Measurements from ENCODE around the gene PBX1.

DNA sequence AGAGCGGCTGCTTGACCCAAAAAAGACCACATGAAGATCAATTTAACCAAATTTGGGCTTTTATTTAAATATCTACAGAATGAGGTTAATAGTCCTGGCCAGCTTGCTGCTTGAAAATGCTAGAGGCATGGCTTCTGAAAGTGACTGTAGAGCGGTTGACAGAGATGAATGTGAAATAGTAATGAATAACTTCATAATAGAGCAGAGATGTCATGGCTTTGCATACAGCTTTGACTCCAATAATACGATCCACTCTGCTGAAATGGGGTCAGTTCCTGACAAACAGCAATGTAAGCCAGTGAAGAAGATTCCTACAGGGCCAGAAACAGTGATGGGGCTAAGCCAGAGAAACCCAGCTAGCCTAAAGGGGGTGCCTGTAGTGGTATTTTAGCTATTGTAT, 183.8 kb downstream of the PBX1 start:
- TF ChIP-seq, protein P1, sequence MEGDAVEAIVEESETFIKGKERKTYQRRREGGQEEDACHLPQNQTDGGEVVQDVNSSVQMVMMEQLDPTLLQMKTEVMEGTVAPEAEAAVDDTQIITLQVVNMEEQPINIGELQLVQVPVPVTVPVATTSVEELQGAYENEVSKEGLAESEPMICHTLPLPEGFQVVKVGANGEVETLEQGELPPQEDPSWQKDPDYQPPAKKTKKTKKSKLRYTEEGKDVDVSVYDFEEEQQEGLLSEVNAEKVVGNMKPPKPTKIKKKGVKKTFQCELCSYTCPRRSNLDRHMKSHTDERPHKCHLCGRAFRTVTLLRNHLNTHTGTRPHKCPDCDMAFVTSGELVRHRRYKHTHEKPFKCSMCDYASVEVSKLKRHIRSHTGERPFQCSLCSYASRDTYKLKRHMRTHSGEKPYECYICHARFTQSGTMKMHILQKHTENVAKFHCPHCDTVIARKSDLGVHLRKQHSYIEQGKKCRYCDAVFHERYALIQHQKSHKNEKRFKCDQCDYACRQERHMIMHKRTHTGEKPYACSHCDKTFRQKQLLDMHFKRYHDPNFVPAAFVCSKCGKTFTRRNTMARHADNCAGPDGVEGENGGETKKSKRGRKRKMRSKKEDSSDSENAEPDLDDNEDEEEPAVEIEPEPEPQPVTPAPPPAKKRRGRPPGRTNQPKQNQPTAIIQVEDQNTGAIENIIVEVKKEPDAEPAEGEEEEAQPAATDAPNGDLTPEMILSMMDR (tag by site-specific recombination; IDR thresholded peaks at IDR 0.05): no peak
- no peak for TF ChIP-seq ZNF2 (tag by site-specific recombination; IDR thresholded peaks at IDR 0.05)
- no peak for TF ChIP-seq ZNF510 (tag by site-specific recombination; IDR thresholded peaks at IDR 0.05; ENCODE audit: insufficient replicate concordance)
- TF ChIP-seq YY1 (tag by site-specific recombination; IDR thresholded peaks at IDR 0.05): no peak
- no peak for TF ChIP-seq ZNF221 (tag by site-specific recombination; IDR thresholded peaks at IDR 0.05; ENCODE audit: borderline replicate concordance)
- TF ChIP-seq ZNF133 (tag by site-specific recombination; IDR thresholded peaks at IDR 0.05): no peak
- TF ChIP-seq ZBTB44 (tag by site-specific recombination; IDR thresholded peaks at IDR 0.05): no peak
- no peak for TF ChIP-seq ZBTB8A (tag by site-specific recombination; IDR thresholded peaks at IDR 0.05)
- no peak for TF ChIP-seq ZNF830 (tag by site-specific recombination; IDR thresholded peaks at IDR 0.05; ENCODE audit: low read depth)
- TF ChIP-seq, protein P2, sequence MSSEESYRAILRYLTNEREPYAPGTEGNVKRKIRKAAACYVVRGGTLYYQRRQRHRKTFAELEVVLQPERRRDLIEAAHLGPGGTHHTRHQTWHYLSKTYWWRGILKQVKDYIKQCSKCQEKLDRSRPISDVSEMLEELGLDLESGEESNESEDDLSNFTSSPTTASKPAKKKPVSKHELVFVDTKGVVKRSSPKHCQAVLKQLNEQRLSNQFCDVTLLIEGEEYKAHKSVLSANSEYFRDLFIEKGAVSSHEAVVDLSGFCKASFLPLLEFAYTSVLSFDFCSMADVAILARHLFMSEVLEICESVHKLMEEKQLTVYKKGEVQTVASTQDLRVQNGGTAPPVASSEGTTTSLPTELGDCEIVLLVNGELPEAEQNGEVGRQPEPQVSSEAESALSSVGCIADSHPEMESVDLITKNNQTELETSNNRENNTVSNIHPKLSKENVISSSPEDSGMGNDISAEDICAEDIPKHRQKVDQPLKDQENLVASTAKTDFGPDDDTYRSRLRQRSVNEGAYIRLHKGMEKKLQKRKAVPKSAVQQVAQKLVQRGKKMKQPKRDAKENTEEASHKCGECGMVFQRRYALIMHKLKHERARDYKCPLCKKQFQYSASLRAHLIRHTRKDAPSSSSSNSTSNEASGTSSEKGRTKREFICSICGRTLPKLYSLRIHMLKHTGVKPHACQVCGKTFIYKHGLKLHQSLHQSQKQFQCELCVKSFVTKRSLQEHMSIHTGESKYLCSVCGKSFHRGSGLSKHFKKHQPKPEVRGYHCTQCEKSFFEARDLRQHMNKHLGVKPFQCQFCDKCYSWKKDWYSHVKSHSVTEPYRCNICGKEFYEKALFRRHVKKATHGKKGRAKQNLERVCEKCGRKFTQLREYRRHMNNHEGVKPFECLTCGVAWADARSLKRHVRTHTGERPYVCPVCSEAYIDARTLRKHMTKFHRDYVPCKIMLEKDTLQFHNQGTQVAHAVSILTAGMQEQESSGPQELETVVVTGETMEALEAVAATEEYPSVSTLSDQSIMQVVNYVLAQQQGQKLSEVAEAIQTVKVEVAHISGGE (tag by site-specific recombination; conservative IDR thresholded peaks at IDR 0.05; ENCODE audit: low read depth): no peak
- TF ChIP-seq, protein P3, sequence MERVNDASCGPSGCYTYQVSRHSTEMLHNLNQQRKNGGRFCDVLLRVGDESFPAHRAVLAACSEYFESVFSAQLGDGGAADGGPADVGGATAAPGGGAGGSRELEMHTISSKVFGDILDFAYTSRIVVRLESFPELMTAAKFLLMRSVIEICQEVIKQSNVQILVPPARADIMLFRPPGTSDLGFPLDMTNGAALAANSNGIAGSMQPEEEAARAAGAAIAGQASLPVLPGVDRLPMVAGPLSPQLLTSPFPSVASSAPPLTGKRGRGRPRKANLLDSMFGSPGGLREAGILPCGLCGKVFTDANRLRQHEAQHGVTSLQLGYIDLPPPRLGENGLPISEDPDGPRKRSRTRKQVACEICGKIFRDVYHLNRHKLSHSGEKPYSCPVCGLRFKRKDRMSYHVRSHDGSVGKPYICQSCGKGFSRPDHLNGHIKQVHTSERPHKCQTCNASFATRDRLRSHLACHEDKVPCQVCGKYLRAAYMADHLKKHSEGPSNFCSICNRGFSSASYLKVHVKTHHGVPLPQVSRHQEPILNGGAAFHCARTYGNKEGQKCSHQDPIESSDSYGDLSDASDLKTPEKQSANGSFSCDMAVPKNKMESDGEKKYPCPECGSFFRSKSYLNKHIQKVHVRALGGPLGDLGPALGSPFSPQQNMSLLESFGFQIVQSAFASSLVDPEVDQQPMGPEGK (tag by site-specific recombination; IDR thresholded peaks at IDR 0.05): no peak
- TF ChIP-seq, protein P4, sequence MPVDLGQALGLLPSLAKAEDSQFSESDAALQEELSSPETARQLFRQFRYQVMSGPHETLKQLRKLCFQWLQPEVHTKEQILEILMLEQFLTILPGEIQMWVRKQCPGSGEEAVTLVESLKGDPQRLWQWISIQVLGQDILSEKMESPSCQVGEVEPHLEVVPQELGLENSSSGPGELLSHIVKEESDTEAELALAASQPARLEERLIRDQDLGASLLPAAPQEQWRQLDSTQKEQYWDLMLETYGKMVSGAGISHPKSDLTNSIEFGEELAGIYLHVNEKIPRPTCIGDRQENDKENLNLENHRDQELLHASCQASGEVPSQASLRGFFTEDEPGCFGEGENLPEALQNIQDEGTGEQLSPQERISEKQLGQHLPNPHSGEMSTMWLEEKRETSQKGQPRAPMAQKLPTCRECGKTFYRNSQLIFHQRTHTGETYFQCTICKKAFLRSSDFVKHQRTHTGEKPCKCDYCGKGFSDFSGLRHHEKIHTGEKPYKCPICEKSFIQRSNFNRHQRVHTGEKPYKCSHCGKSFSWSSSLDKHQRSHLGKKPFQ (tag by site-specific recombination; IDR thresholded peaks at IDR 0.05): no peak
